Inflammatory macrophage treated with lipopolysaccharide for 1 hour (primary cell): ENCODE data around the gene ZMAT5.

Source experiments
- DNase-seq, 2 donors: peaks; one replicate each; pipeline ENCODE4 v3.0.0-alpha.2; 2020 to 2022

Gene ZMAT5

DNA sequence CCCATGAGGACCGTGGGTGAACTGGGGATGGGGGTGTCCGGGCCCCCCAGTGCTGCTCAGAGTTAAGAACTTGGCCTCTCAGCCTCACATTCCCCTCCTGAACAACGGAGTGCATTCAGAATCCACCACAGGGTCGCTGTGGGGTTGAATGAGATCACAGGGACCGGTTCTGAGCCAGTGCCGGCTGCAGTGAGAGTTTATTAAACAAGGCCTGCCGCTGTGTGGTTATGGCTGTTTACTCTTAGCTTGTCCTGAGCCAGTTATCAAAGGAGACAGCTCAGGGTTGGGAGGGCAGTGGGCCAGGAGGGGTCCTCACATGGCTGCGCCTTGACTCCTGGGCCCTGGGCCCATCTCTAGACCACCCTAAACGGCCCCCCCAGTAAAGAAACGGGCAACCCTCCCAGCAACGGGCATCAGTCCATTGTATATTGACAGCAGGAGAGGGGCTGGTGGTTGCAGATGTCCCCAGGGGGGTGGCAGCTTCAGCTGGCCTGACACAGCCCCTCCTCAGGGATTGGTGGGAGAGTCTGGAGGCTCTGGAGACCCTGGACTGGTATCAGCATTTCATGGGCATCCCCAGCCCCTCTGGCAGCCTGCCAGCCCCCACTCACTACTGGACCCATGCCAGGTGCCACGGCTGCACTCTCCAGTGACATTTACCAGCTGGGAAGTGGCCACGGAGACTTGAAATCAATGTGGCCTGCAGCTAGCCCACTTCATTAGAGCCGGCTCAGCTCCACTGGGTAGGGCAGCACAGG, 62.1 kb downstream of the ZMAT5 start:
- no peak for DNase-seq

- DNase-seq, result no peak
Observed at GRCh38 chr22:29703569-29704195, 63.1 kb downstream of the ZMAT5 start.

- peak in 1 of 2 donors; percentile 15 for DNase-seq
Observed at GRCh38 chr22:29702931-29703501, 63.8 kb downstream of the ZMAT5 start.

- DNase-seq, result no peak
Observed at GRCh38 chr22:29702000-29702930, 64.5 kb downstream of the ZMAT5 start.

DNA sequence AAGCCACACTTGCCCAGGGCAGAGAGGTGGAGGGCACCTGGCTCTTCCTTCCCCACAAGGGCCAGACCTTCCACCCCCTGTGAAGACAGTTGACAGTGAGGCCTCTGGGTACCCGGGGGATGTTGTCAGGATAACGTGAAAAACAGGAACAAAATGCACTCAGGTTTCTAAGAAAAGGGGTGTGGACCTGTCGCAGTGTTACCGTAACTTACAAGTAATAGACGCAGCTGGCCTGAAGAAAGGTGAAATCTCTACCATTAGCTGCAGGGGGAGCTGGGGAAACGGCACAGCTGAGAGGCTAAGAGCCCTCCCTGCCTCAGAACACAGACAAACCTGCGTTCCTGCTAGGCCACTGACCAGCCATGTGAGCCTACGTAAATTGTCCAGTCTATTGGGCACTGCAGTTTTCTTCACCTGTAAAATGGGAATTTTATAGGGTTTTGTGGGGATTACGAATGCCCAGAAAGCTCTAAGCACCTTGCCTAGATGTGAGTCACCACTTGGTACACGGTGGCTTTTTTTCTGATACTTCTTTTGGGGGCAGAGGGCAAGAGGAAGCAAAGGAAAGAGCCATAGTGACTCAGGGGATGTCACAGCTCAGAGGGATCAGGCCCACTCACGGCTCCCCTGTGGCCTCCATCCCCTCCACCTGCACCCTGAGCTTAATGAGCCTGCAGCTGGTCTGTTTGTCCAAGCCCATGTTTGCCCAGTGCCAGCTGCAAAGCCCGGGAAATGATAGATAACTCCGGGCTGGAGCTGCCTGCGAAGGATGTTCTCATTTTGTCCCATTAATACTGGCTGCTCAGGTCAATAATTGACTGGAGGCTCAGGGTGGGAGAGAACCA, 65.4 kb downstream of the ZMAT5 start:
- no peak for DNase-seq

- no peak for DNase-seq
Observed at GRCh38 chr22:29700900-29701154, 66.0 kb downstream of the ZMAT5 start.

- DNase-seq, result no peak
Observed at GRCh38 chr22:29700206-29700899, 66.5 kb downstream of the ZMAT5 start.

DNA sequence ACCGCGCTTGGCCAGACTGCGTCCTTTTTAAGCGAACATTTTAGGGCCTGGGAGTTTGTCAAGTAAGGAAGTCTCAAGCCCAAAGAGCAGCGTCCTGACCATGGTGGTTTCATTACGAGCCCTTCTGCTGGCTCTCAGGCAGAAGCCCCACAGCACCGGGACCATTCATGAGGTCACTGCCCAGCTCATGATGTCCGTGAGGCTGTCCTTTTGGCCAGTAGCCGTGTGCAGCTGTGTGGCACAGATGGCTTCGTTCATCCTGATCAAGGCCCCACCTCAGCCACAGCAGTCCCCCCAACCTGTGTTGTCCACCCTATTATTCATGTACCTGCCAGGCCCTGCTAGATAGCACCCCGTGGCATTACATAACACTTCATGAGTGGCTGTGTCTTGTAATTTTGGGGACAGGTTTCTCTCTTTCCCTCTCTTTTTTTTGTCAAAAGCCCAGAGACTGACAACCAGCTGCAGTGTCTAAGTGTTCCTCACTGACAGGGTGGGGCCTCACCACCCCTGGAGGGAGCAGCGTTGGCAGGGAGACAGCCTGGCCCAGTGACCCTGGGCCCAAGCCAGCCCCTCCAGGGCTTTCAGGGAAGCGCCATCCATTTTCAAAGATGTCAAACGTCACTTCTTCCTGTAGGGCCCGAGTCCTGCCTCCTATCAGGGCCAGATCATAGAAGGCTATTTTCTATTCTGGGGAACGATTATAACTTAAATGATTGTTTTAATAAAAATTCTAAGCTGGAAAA, 68.8 kb downstream of the ZMAT5 start:
- no peak for DNase-seq

DNA sequence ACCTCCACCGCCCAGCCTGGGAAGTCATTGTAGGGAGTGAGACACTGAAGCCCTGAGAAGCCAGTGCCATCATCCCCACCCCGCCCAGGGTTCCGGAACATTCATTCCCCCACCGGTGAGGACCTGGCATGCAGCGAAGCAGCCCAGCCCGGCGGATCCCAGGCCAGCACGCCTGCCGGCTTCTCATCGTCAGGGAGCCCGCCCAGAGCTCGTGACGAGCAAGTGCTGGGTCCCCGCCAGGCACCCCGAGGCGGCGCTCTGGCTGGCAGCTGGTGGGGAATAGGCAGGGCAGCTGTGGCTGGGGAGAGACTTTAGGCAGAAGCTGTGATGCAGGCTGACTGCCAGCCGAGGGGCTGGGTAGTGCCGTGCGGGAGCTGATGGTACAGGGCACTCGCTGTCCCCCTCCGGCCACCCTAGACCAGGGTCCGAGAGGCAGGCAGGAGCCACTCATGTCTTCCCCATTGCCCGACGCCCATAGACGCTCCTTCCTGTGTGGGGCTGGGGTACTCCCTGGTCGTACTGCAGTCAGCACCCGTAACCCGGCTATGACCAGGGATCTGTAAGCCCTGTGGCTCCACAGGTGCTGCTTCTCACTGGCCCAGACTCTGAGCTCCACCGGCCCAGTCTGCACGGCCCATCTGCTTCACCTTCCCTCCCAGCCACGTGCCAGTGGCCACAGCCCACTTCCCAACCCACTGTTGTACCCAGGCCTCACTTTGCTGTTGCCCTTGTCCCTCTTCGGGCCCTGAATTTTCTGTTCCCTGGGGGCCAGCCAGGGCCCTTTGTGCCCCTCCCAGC, 71.5 kb downstream of the ZMAT5 start:
- no peak for DNase-seq

- no peak for DNase-seq
Observed at GRCh38 chr22:29693671-29694070, 73.1 kb downstream of the ZMAT5 start.

GRCh38 chr22:29693161-29693560, 73.6 kb downstream of the ZMAT5 start:
- DNase-seq, result no peak

- DNase-seq, result no peak
Observed at GRCh38 chr22:29692327-29692640, 74.5 kb downstream of the ZMAT5 start.

- no peak for DNase-seq
Observed at GRCh38 chr22:29691636-29692326, 75.0 kb downstream of the ZMAT5 start.

DNA sequence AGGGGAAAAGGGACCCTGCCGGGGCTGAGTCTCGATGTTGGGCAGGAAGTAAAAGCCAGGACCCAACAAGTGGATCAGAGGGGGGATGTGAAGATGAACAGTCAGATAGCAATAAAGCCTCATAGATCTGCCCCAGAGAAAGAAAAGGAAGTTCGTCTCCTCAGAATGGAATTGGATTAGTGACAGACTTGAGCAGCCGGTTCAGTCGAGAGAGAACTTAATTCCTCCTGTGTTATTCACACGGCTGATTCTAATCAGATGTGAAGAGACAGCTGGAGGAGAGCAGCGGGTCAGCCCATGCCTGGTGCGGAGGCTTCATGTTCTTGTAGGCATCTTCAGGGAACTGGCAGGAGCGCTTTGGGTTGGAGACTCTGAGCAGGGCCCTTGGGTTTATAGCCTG, 76.3 kb downstream of the ZMAT5 start:
- no peak for DNase-seq

GRCh38 chr22:29689880-29690213, 77.0 kb downstream of the ZMAT5 start:
- peak; percentile 12 to 45 for DNase-seq

DNA sequence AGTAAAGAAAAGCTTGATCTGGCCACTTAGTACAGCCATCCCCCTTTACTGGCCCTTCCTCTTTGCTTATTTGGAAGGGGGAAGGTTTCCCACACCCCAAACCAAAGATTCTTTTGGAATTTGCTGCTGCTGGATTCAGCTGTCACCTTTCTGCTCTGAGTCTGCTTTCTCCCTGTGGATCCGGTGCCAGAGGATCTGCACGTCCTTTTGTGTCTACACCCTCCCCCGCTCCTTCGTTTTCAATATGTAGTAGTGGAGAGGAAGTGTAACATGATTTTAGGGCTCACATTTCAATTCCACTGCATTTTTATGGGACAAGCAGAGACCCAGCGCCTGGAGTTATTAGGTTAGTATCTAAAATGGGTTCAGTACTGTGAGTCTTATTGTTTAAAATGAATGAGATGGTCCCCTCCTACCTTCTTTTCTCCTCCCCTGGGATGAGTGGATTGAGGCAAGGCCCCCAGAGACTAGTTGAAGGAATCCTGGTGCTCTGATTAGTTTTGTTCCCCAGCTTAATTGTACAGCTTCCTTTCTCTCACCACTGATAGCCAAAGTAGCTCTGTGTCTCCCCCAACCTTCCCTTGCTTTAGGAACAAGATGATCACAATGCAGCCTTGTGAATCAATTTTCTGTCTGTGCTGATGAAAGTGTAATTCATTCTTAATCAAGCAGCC, 77.5 kb downstream of the ZMAT5 start:
- no peak for DNase-seq

DNA sequence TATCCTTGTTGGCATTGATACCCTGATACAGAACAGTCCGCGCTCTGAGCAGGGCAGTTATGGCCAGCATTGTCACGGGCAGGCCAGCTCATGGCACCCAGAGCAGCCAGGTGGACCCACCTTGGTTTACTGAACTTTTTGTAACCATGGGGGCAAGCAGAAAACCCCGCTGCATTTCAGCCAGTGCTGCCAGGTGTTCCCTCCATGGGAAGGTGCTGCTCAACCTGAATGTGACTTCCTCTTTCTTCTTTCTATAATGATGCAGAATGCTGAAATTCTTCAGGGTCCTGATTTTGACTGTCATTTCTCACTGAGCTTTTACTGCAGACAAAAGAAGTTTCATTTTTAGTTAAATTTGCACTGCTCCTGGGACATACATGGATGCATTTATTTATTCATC, 82.6 kb downstream of the ZMAT5 start:
- DNase-seq, result no peak

GRCh38 chr22:29683536-29683935, 83.3 kb downstream of the ZMAT5 start:
- DNase-seq, result no peak
